Mucosa of rectum (tissue), 2 donors: ENCODE results near the gene NPEPL1.

Experiments
- H3K27ac ChIP-seq, 2 donors: one replicate each; pipeline ENCODE4 v1.7.0; 2013; ENCODE audit warnings: inconsistent platforms in 2 of 2, low read depth in 2 of 2, low read length in 2 of 2
- H3K27me3 ChIP-seq, 2 donors: one replicate each; pipeline ENCODE4 v1.7.0; 2013; ENCODE audit warnings: low read length in 2 of 2; ENCODE audit not compliant: control insufficient read depth in 2 of 2, insufficient read depth in 2 of 2
- H3K36me3 ChIP-seq, 2 donors: one replicate each; pipeline ENCODE4 v1.7.0; 2013; ENCODE audit warnings: low read length in 2 of 2; ENCODE audit not compliant: control insufficient read depth in 2 of 2, insufficient read depth in 2 of 2
- H3K4me1 ChIP-seq, 2 donors: one replicate each; pipeline ENCODE4 v1.7.0; 2013; ENCODE audit warnings: low read length in 2 of 2, mild to moderate bottlenecking in 1 of 2; ENCODE audit not compliant: control insufficient read depth in 2 of 2, insufficient read depth in 2 of 2
- H3K4me3 ChIP-seq, 2 donors: one replicate each; pipeline ENCODE4 v1.7.0; 2013; ENCODE audit warnings: low read length in 2 of 2
- H3K9ac ChIP-seq, 2 donors: one replicate each; pipeline ENCODE4 v1.7.0; 2013; ENCODE audit warnings: low read length in 2 of 2, low read depth in 1 of 2, mild to moderate bottlenecking in 1 of 2
- H3K9me3 ChIP-seq, 2 donors: one replicate each; pipeline ENCODE4 v1.7.0; 2013; ENCODE audit warnings: low read length in 2 of 2; ENCODE audit not compliant: control insufficient read depth in 2 of 2
- donor health status: healthy.
- donor health status: Normal muscosa, but diverticular disease.

NPEPL1 gene

GRCh38 chr20:58712806-58713731, 20.5 kb downstream of the NPEPL1 start:
- H3K27ac ChIP-seq, result no peak overlapping the region
- H3K9ac ChIP-seq, result no peak overlapping the region
- H3K9me3 ChIP-seq, result no peaks in the 10 kb centered on the region
- no peaks in the 10 kb centered on the region for H3K4me1 ChIP-seq
- no peaks in the 10 kb centered on the region for H3K36me3 ChIP-seq
- no peak overlapping the region for H3K4me3 ChIP-seq
- no peaks in the 10 kb centered on the region for H3K27me3 ChIP-seq

GRCh38 chr20:58713801-58714339, 21.3 kb downstream of the NPEPL1 start:
- Histone ChIP-seq H3K4me3 (no peak overlapping the region), H3K36me3 (no peaks in the 10 kb centered on the region), H3K4me1 (no peaks in the 10 kb centered on the region), H3K27ac (no peak overlapping the region), H3K9ac (no peak overlapping the region), H3K27me3 (no peaks in the 10 kb centered on the region), H3K9me3 (no peaks in the 10 kb centered on the region)

GRCh38 chr20:58714340-58714922, 21.8 kb downstream of the NPEPL1 start:
- H3K4me1 ChIP-seq, result no peaks in the 10 kb centered on the region
- H3K36me3 ChIP-seq, result no peaks in the 10 kb centered on the region
- H3K9ac ChIP-seq, result no peak overlapping the region
- no peak overlapping the region for H3K4me3 ChIP-seq
- no peaks in the 10 kb centered on the region for H3K9me3 ChIP-seq
- no peaks in the 10 kb centered on the region for H3K27me3 ChIP-seq
- H3K27ac ChIP-seq, result no peak overlapping the region

DNA sequence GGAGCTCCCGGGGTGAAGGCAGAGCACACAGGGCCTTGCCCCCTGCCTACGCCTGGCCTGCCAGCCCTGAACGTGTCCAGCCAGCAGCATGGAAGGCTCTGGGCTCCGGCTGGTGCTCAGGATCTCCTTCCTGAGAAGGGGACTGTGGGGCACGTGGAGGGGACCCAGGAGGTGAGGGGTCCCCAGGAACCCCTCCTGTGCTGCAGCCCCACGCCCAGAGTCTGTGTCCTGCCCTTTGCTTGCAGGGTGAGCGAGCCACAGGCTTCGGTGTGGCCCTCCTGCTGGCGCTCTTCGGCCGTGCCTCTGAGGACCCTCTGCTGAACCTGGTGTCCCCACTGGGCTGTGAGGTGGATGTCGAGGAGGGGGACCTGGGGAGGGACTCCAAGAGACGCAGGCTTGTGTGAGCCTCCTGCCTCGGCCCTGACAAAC, 22.3 kb downstream of the NPEPL1 start:
- no peaks in the 10 kb centered on the region for H3K9me3 ChIP-seq
- H3K4me1 ChIP-seq, result no peaks in the 10 kb centered on the region
- no peaks in the 10 kb centered on the region for H3K36me3 ChIP-seq
- H3K4me3 ChIP-seq, result no peak overlapping the region
- H3K9ac ChIP-seq, result no peak overlapping the region
- H3K27me3 ChIP-seq, result no peaks in the 10 kb centered on the region
- no peak overlapping the region for H3K27ac ChIP-seq

DNA sequence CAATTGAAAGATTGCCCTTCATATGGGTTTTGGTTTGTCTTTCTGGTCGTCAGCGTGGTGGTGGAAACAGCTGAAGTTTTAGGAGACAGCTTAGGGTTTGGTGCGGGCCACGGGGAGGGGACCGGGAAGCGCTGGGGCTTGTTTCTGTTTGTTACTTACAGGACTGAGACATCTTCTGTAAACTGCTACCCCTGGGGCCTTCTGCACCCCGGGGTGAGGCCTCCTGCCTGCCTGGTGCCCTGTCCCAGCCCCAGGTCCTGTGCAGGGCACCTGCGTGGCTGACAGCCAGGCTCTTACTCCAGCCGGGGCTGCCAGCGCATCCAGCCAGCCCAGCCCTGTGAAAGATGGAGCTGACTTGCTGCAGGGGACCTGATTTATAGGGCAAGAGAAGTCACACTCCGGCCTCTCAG, 22.8 kb downstream of the NPEPL1 start:
- Histone ChIP-seq H3K27ac (no peak overlapping the region), H3K9me3 (no peaks in the 10 kb centered on the region), H3K4me3 (no peak overlapping the region), H3K4me1 (no peaks in the 10 kb centered on the region), H3K27me3 (no peaks in the 10 kb centered on the region), H3K9ac (no peak overlapping the region), H3K36me3 (no peaks in the 10 kb centered on the region)

- H3K27ac ChIP-seq, result no peak overlapping the region
- H3K27me3 ChIP-seq, result no peaks in the 10 kb centered on the region
- no peaks in the 10 kb centered on the region for H3K36me3 ChIP-seq
- no peaks in the 10 kb centered on the region for H3K4me1 ChIP-seq
- H3K9ac ChIP-seq, result no peak overlapping the region
- no peak overlapping the region for H3K4me3 ChIP-seq
- no peaks in the 10 kb centered on the region for H3K9me3 ChIP-seq
These were observed 23.3 kb downstream of the NPEPL1 start for GRCh38 chr20:58715801-58716475.

DNA sequence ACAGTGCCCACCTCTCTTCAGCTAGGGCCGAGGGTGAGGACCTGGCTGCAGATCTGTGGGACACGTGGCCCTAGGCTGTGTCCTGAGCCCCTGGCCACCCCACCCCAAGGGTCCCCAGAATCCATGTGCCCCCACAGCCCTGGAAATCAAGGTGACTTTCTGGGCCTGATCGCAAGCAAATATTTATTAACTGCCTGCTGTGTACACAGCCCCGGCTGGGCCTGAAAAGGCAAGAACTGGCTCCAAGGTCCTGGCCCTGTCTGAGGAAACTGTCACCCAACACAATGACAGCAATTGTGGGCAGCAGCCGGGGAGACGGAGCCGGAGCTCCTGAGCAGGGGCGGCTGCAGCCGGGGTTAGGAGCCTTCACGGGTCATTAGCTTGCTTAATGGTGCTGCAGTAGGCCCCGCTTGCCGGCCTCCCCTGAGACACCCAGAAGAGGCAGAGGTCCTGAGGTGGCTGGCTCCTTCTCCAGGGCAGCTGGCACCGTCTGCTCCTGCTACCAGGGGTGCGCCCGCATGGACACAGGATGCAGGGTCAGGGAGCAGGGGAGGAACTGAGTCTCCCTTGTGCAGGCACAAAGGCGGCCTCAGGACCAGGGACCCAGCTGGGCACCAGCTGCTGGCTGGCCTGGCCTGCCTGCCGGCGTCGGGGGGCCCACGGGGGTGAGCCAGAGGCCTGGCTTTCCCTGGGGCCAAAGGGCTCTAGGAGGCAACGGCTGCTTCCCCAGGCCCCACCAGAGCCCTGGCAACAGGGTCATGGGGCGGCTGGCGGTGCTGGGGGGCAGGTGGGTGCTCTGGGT, 24.1 kb downstream of the NPEPL1 start:
- Histone ChIP-seq H3K4me3 (no peak overlapping the region), H3K9me3 (no peaks in the 10 kb centered on the region), H3K27ac (no peak overlapping the region), H3K27me3 (no peaks in the 10 kb centered on the region), H3K9ac (no peak overlapping the region), H3K36me3 (no peaks in the 10 kb centered on the region), H3K4me1 (no peaks in the 10 kb centered on the region)

DNA sequence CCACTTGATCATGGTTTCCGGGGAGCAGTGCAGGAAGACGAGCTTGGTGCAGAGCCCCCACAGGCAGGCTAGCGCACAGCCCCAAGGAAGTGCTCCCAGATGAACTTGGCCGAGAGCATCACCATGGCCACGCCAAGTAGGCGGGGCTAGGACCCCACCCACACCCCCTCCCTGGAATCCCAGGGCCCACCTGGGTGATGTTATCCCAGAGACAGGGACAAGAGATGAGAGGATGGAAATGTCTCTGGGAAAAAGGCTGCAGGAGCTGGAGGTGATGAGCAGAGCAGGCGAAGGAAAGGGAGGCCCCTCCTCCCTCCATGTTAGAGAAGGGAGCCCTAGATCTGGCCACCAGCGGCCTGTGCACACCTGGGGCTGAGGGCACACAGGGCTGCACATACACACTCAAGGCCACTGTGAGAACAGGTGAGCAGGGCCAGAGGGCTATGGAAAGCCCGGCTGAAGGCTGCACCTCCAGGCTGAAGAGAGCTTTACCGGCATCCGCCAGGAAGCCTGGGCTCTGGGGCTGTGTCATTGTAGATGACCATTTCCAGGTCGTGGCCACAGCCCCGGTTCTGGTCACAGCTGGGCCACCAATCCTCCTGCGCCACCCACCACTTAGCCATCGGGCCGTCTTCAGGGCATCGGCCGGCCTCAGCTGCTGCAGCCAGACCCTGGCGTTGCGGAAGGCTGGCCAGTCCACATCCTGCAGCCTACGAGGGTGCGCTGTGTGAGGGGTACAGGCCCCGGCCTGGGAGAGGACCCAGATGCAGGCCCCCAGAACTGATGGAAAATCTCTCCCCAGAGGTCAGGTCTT, 24.9 kb downstream of the NPEPL1 start:
- Histone ChIP-seq H3K4me1 (no peaks in the 10 kb centered on the region), H3K9ac (no peak overlapping the region), H3K9me3 (no peaks in the 10 kb centered on the region), H3K36me3 (no peaks in the 10 kb centered on the region), H3K27ac (no peak overlapping the region), H3K27me3 (no peaks in the 10 kb centered on the region), H3K4me3 (no peak overlapping the region)

GRCh38 chr20:58718121-58718563, 25.5 kb downstream of the NPEPL1 start:
- Histone ChIP-seq H3K9me3 (no peaks in the 10 kb centered on the region), H3K36me3 (no peaks in the 10 kb centered on the region), H3K27me3 (no peaks in the 10 kb centered on the region), H3K4me1 (no peaks in the 10 kb centered on the region), H3K9ac (no peak overlapping the region), H3K4me3 (no peak overlapping the region), H3K27ac (no peak overlapping the region)
